Dedifferentiated amniotic fluid mesenchymal stem cell (primary cell): ENCODE data around the gene UPF3B.
"Not testable (repeated sequence)": the region's sequence is repeated elsewhere in the genome, so short reads cannot be mapped to it uniquely, and the experiment has no call there.

Experiments
- DNase-seq: peaks from one replicate; pipeline ENCODE4 v3.0.0-alpha.2; 2016; ENCODE audit errors: extremely low spot score

Gene UPF3B

DNA sequence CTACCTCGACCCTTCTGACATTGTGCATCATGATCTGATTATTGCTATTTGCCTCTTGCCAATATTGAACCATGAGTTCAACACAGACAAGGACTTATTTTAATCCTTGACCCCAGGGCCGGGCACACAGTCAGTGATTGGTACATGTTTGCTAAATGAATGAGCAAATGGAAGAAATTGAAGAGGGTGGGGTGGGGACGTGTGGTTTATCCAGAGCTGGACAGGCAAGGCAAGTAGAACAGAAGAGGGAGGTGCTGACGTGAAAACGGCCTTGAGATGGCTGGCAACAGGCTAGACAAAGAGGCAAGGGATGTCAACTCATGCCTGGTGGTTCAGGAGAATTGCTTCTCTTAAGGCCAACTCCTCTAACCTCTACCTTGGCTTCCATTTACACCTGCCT is 28.5 kb downstream of the UPF3B start:
- not testable (repeated sequence) for DNase-seq

DNA sequence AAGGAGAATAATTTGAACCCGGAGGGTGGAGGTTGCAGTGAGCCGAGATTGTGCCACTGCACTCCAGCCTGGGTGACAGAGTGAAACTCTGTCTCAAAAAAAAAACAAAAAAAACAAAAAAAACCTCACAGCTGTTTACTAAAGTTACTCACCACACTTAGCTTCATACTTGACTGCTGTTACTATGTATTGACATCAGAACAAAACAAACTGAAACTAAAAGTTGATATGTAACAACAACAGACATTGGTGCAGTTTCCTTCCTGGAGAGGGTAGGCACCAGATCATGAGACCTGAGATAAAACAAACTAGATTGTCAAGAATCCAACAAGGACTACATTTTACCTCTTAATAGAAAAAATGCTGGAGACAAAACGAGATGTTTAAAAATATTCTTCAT is 31.1 kb downstream of the UPF3B start:
- DNase-seq: peak; percentile 52

DNA sequence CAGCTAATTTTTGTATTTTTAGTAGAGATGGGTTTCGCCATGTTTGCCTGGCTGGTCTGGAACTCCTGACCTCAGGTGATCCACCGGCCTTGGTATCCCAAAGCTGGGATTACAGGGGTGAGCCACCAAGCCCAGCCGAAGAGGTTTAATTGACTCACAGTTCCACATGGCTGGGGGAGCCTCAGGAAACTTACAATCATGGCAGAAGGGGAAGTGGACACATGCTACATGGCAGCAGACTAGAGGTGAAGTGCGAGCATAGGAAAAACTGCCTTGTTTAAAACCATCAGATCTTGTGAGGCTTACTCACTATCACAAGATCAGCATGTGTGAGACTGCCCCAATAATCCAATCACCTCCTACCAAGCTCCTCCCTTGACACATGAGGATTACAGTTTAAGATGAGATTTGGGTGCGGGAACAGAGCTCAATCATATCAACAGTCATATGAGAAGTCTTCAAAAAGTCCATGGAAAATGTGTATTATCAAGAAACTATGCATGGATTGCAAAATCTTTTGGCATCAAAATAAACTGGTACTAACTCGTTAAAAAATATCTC is 35.6 kb downstream of the UPF3B start:
- no peak for DNase-seq

DNA sequence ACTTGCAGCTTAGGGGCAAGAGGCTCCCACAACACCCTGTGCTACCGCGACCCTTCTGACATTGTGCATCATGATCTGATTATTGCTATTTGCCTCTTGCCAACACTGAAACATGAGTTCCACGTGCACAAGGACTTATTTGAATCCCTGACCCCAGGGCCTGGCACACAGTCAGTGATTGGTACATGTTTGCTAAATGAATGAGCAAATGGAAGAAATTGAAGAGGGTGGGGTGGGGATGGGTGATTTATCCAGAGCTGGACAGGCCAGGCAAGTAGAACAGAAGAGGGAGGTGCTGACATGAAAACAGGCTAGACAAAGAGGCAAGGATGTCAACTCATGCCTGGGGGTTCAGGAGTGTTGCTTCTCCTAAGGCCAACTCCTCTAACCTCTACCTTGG is 36.5 kb downstream of the UPF3B start:
- DNase-seq: no peak

DNA sequence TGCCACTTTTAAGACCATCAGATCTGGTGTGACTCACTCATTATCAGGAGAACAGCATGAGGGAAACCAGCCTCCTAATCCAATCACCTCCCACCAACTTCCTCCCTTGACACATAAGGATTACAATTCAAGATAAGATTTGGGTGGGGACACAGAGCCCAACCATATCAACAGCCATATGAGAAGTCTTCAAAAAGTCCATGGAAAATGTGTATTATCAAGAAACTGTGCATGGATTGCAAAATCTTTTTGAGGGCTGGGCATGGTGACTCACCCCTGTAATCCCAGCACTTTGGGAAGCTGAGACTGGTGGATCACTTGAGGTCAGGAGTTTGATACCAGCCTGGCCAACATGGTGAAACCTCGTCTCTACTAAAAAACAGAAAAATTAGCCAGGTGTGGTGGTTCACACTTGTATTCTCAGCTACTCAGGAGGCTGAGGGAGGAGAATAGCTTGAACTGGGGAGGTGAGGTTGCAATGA is 43.5 kb downstream of the UPF3B start:
- DNase-seq: no peak

DNA sequence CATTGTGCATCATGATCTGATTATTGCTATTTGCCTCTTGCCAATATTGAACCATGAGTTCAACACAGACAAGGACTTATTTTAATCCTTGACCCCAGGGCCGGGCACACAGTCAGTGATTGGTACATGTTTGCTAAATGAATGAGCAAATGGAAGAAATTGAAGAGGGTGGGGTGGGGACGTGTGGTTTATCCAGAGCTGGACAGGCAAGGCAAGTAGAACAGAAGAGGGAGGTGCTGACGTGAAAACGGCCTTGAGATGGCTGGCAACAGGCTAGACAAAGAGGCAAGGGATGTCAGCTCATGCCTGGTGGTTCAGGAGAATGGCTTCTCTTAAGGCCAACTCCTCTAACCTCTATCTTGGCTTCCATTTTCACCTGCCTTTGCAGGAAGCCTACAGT is 44.3 kb downstream of the UPF3B start:
- DNase-seq: not testable (repeated sequence)

DNA sequence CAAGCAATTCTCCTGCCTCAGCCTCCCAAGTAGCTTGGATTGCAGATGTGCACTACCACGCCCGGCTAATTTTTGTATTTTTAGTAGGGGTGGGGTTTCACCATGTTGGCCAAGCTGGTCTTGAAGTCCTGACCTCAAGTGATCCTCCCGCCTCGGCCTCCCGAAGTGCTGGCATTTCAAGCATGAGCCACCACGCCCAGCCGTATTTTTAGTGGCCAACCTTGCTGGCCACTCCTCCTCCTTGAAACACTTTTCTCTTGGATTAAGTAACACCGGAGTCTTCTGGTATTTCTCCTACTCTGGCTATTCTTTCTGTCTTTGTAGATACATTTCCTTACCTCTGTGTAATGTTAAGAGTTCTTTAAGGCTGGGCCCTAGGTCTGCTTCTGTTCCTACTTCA is 50.2 kb downstream of the UPF3B start:
- DNase-seq: no peak

DNA sequence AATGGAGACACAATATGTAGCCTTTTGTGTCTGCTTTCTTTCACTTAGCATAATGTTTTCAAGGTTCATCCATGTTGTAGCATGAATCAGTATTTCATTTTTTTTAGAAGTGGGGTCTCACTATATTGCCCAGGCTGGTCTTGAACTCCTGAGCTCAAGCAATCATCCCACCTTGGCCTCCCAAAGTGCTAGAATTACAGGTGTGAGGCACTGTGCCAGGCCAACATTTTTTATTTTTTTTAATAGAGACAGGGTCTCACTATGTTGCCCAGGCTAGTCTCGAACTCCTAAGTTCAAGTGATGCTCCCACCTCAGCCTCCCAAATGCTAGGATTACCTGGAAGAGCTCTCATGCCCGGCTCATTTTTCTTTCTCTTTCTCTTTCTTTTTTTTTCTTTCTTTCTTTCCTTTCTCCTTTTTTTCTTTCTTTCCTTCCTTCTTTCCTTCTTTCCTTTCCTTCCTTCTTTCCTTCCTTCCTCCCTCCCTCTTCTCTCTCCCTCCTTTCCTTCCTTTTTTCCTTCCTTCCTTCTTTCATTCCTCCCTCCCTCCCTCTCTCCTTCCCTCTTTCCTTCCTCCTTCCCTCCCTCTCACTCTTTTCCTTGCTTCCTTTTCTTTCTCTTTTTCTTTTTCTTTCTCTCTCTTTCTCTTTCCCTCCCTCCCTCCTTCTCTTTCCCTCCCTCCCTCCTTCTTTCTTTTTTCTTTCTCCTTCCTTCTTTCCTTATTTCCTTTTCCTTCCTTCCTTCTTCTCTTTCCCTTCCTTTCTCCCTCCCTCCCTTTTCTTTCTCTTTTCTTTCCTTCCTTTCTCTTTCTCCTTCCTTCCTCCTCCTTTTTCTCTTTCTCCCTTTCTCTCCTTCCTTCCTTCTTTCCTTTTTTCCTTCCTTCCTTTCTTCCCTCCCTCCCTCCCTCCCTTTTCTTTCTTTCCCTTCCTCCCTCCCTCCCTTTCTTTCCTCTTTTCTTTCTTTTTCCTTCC is 51.2 kb downstream of the UPF3B start:
- no peak for DNase-seq

DNA sequence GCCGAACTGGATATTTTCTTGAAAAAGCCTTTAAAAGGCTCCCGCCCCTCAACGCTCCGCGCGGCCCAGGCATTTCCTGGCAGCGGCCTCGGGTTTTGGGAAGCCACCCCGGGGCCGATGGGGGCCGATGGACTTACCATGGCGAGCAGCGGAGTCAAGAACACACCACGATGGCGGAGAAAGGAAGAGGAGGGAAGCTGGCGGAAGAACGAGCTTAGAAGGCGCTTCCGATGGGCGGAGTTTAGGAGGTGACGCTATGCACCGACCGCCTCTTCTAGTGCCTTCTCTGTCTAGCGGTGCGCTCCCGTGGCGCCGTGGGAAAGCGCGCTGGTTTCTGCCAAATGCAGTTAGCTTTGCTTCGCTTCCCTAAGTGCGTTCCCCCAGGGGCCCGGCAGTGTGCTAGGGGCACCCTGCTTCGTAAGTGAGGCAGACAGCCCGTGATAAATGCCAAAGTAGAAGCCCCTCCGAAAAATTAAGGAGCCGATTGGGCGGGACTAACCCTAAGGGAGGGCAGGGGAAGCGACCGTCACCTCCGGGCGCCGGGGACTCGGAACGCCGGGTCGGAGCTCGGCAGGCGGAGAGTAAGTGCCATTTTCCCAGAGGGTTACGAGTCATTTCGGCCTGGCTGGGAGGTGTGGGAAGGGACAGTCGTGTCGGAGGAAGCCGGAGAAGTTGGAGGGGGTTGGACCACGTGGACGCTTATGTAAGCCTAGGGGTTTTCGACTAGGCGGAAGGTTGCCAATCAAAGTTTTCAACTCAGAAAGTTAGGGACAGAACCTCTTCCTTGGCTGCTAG is 61.1 kb downstream of the UPF3B start, which contains the start of gene RPL39:
Gene RPL39 (minus strand): TSS at position 194 of the 795 bp plus-strand sequence. CDS start 54 bp downstream, at position 140.
- DNase-seq: peak; percentile 82

DNA sequence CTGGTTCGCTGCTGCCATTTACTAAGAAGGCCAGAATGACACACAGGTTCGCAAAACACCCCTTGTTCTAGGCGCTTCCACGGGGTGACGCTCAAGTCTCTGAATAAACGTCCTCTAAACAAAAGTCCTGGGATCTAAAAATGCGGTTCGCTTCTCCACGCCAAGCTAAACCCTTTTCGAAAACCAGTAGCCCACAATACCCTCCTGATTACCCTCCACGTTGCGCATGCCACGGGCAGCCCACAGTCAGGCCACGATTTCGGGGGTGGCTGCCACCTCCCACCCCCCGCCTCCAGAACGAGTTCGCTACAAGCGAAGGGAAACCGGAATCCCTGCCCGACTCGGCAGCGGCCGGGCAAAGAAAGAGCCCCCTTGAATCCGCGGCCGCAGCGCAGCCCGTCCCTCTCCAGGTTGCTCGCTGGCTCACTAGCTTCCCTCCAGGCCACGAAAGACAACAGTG is 61.8 kb downstream of the UPF3B start:
- peak; percentile 23 for DNase-seq

DNA sequence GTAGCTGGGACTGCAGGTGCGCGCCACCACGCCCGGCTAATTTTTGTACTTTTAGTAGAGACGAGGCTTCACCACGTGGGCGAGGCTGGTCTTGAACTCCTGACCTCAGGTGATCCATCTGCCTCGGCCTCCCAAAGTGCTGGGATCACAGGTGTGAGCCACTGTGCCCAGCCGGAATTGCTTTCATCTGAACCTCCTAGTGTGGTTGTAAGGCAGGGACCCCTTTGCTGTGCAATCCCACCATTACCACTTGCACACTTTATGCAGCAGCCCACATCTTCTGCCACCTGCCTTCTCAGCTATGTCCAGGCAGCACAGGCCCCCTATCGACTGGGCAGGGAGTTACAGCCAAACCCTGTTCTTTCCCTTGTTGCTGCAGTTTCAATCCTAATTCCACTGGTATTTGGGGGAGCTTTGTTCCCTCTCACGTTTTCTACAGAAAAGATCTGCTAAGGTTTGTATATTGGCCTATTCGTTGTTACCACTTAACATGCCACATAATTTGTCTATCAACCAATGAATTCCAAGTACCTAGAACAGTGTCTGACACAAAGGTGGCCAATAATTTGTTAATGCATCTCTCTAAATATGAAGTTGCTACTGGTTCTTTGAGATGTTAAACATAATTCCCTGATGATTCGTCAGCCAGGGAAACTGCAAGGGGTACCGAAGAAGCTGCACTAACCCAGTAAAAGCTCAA is 67.9 kb downstream of the UPF3B start:
- DNase-seq: no peak
